ENCODE data around the gene ZNF419.

DNA sequence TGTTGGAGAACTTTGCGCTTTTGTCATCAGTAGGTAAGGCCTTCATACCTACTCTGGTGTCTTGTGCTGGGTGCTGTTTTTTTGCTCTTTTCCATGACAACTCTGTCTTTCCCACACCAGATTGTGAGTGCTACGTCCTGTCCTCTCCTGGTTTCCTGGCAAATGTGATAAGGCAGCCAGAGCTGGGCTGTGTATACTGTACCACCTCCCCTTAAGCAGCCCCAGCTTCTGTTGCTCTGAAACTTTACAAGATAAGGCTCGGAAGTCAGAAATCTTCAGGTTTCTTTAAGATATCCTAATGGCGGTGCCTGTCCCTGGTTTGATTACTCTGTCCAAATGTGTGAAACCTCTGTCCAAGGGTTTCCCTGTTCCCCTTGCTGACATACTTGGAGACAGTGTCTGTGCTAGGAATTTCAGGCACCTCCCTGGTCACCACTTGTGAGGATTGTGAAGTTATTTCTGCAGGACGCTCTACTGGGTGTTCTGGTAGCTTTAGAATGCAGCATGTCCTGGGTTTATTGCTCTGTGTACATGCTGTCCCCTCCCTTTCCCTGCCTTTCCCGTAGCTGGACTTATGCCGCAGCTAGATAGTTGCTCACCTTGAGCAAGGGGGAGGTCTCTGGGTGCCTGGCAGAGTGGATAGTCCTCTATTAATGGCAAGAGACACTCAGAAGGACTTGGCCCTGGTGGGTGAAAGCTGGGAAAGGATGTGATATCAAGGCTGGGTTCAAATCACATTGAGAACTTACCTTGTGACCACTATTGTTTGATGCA is 45.4 kb upstream of the ZNF419 start:
- TF ChIP-seq POLR2A (IDR thresholded peaks at IDR 0.05): no peak
- TF ChIP-seq POLR2AphosphoS5 (IDR thresholded peaks at IDR 0.05): no peak

All from suprapubic skin (tissue), 4 donors.